ENCODE results near the gene GIGYF2. TPM values are rescaled to one million over a fixed set of nuclear protein-coding genes. Genes with fewer than 3 reads are reported as not detected.

The GIGYF2 gene
- total RNA-seq, 1 experiment from 2014 or later: 71.1 TPM

DNA sequence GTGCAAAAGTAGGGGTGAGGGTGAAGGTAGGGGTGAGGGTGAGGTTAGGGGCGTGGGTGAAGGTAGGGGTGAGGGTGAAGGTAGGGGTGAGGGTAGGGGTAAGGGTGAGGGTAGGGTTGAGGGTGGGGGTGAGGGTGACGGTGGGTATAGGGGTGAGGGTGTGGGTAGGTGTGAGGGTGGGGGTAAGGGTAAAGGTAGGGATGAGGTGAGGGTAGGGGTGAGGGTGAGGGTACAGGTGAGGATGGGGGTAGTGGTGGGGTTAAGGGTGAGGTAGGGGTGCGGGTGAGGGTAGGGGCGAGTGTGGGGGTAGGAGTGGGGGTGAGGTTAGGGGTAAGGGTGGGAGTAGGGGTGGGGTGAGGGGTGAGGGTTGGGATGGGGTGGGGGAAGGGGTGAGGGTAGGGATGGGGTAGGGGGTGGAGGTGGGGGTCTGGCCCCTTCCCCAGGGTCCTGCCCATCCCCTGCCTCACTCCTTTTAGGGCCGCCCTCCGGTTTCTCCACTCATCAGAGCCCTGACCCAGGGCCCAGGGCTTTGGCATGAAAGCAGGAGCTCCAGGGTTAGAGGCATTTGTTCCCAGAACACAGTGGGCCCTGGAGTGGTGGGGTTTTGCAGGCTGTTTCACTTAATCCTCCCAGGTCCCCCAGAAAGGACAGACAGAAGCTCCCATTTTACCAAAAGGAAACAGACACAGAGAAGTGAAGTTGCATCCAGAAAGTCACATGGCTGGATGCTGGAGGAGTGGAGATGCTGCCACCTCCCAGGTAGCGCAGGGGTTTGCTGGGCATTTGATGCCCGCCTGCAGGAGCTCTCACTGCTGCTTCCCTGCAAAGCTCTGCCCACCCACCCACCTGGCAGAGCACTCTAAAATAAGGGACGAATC lies 199.8 kb downstream of the GIGYF2 start:
- ChIA-PET CTCF (interaction anchor here (0.6 kb wide), 1 partner anchor 29 kb away, joined by 3 read pairs; no protein-coding TSS in a partner anchor), POLR2A (no interaction called here)
- Mint-ChIP-seq H3K9me3 (ENCODE audit: unreplicated experiment) (no peaks in the 10 kb centered on the region), H3K4me1 (ENCODE audit: insufficient read depth, unreplicated experiment) (peaks cover 3% of the 10 kb centered on the region), H3K27ac (ENCODE audit: low read depth, unreplicated experiment) (no peak overlapping the region), H3K4me3 (ENCODE audit: unreplicated experiment) (no peak overlapping the region), H3K27me3 (ENCODE audit: insufficient read depth, unreplicated experiment) (no peaks in the 10 kb centered on the region), H3K36me3 (ENCODE audit: insufficient read depth, unreplicated experiment) (peaks cover 5% of the 10 kb centered on the region)
- no TSS peak for BruUV-seq (replicated peaks)
- TF ChIP-seq, protein P1, sequence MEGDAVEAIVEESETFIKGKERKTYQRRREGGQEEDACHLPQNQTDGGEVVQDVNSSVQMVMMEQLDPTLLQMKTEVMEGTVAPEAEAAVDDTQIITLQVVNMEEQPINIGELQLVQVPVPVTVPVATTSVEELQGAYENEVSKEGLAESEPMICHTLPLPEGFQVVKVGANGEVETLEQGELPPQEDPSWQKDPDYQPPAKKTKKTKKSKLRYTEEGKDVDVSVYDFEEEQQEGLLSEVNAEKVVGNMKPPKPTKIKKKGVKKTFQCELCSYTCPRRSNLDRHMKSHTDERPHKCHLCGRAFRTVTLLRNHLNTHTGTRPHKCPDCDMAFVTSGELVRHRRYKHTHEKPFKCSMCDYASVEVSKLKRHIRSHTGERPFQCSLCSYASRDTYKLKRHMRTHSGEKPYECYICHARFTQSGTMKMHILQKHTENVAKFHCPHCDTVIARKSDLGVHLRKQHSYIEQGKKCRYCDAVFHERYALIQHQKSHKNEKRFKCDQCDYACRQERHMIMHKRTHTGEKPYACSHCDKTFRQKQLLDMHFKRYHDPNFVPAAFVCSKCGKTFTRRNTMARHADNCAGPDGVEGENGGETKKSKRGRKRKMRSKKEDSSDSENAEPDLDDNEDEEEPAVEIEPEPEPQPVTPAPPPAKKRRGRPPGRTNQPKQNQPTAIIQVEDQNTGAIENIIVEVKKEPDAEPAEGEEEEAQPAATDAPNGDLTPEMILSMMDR (IDR thresholded peaks at IDR 0.05; ENCODE audit: unreplicated experiment): no peak
- intact Hi-C loops (cut with micrococcal nuclease): no loop called here
- no peak for DNase-seq (ENCODE audit: unreplicated experiment)

DNA sequence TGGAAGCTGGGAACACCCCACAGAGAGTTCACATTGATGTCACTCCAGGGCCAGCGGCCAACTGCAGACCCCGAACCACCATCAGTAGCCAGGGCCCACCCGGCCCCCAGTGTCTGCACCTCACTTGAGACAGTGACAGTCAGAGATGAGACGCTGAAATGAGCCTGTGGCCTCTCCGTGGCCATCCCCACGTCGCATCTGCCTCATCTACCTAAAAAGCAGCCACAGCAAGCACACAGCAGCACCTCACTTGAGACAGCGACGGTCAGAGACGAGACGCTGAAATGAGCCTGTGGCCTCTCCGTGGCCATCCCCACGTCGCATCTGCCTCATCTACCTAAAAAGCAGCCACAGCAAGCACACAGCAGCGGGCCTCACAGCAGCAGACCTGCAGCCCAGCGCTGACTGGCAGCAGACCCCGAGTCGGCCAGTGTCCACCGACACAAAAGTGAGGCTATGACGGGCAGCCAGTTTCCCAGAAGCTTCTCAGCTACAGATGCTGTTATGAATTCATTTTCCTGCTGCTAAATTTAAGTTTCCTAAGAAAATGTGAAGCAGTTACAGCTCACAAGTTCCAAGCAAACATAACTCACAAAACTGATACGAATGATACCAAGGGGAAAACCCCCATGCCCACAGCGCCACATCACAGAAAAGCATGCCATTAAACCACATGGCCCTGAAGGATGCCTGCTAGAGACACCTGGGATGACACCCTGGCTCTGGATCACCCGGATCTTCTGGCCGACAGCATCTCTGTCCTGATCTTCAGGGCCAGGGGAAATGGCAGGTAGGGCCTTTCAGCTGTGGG lies 200.7 kb downstream of the GIGYF2 start:
- Mint-ChIP-seq H3K27ac (ENCODE audit: low read depth, unreplicated experiment) (no peak overlapping the region), H3K4me3 (ENCODE audit: unreplicated experiment) (no peak overlapping the region), H3K9me3 (ENCODE audit: unreplicated experiment) (no peaks in the 10 kb centered on the region), H3K27me3 (ENCODE audit: insufficient read depth, unreplicated experiment) (no peaks in the 10 kb centered on the region), H3K36me3 (ENCODE audit: insufficient read depth, unreplicated experiment) (peaks cover 5% of the 10 kb centered on the region), H3K4me1 (ENCODE audit: insufficient read depth, unreplicated experiment) (no peaks in the 10 kb centered on the region)
- TF ChIP-seq, protein P1 (IDR thresholded peaks at IDR 0.05; ENCODE audit: unreplicated experiment): no peak
- POLR2A ChIA-PET: no interaction called here
- no TSS peak for BruUV-seq (replicated peaks)
- DNase-seq (ENCODE audit: unreplicated experiment): no peak
- CTCF ChIA-PET: no interaction called here
- intact Hi-C loops (cut with micrococcal nuclease): no loop called here

DNA sequence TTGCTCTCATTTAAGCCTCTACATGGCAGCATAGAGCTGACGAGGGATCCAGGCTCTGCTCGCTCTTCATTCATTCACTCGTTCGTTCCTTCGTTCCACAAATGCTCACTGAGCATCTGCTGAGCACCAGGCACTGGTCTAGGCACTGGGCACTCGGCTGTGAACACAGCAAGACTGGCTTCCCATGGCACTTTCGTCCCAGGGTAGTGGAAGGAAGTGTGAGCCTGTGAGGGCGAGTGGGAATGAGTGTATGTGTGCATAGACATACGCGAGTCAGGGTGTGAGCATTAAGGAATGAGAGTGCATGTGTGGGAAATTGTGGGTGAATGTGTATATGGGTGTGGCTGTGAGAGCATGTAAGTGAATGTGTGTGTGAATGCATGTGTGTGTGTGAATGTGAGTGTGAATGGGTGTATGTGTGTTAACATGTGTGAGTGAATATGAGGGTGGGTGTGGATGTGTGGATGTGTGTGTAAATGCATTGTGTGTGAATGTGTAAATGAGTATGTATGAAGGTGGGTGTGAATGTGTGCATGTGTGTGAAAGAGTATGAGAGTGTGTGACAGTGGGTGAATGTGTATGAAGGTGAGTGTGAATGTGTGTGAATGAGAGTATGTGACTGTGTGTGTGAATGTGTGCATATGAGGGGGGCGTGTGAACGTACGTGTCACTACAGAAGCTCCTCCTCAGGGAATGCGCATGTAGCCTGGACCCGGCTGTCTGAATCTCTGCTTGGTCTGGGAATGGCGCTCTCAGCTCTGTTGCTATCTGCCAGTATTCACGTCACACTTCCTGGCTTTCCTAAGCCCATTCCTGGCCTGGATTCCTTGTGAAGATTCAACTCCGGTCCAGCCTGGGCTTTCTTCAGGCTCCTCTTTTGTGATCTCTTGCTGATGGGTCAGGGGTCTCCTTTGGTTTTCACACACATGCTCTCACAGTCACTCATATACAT lies 201.7 kb downstream of the GIGYF2 start:
- Mint-ChIP-seq H3K27ac (ENCODE audit: low read depth, unreplicated experiment) (no peak overlapping the region), H3K27me3 (ENCODE audit: insufficient read depth, unreplicated experiment) (no peaks in the 10 kb centered on the region), H3K36me3 (ENCODE audit: insufficient read depth, unreplicated experiment) (peaks cover 5% of the 10 kb centered on the region), H3K4me1 (ENCODE audit: insufficient read depth, unreplicated experiment) (no peaks in the 10 kb centered on the region), H3K4me3 (ENCODE audit: unreplicated experiment) (no peak overlapping the region), H3K9me3 (ENCODE audit: unreplicated experiment) (no peaks in the 10 kb centered on the region)
- no peak for DNase-seq (ENCODE audit: unreplicated experiment)
- intact Hi-C loops (cut with micrococcal nuclease): no loop called here
- ChIA-PET CTCF (no interaction called here), POLR2A (no interaction called here)
- TF ChIP-seq, protein P1 (IDR thresholded peaks at IDR 0.05; ENCODE audit: unreplicated experiment): no peak
- no TSS peak for BruUV-seq (replicated peaks)

All from MCF 10A (cell line).